Thoracic aorta (tissue), 2 donors: ENCODE measurements around the gene NHEJ1. TPM values are rescaled to one million over a fixed set of nuclear protein-coding genes. Genes with fewer than 3 reads are reported as not detected.

ENCODE experiments used
- ATAC-seq: fragments of 150-250 bp; one replicate; pipeline ENCODE4 v1.8.0; 2017; ENCODE audit warnings: low read depth; ENCODE audit not compliant: insufficient number of reproducible peaks, low FRiP score
- DNase-seq: peaks from one replicate; pipeline ENCODE4 v3.0.0-alpha.2; 2020; ENCODE audit warnings: low spot score
- H3K27ac ChIP-seq, 2 donors: fragments of 200-600 bp; sonication (generic); 1 replicate in 1 of 2; 2 replicates in 1 of 2; pipeline ENCODE4 v1.5.1; 2016; ENCODE audit warnings: mild to moderate bottlenecking in 2 of 2, moderate library complexity in 2 of 2
- H3K27me3 ChIP-seq: fragments of 200-600 bp; sonication (generic); replicated peaks from 2 replicates; pipeline ENCODE4 v1.6.0; 2016; ENCODE audit warnings: mild to moderate bottlenecking; ENCODE audit not compliant: insufficient read depth
- H3K36me3 ChIP-seq: fragments of 200-600 bp; sonication (generic); one replicate; pipeline ENCODE4 v1.5.1; 2016
- H3K4me1 ChIP-seq, 2 donors: fragments of 200-600 bp; sonication (generic); 1 replicate in 1 of 2; 2 replicates in 1 of 2; pipeline versions ENCODE4 v1.5.1 to v1.6.0; 2016; ENCODE audit warnings: low read depth in 2 of 2, mild to moderate bottlenecking in 1 of 2; ENCODE audit not compliant: control insufficient read depth in 1 of 2
- H3K4me3 ChIP-seq: fragments of 200-600 bp; sonication (generic); 2 replicates; pipeline ENCODE4 v1.5.1; 2016; ENCODE audit warnings: mild to moderate bottlenecking
- H3K9me3 ChIP-seq: fragments of 200-600 bp; sonication (generic); 2 replicates; pipeline ENCODE4 v1.5.1; 2016
- CTCF ChIP-seq: fragments of 200-600 bp; sonication (generic); IDR thresholded peaks from one replicate; pipeline ENCODE4 v1.5.1; 2019; ENCODE audit warnings: antibody characterized with exemption
- total RNA-seq, 2 donors: library from RNA; depleted of rRNA; stranded (reverse); fragments of >200 nt; gene quantifications; one replicate each; pipeline versions ENCODE4 v1.1.0 to v1.2.3, GENCODE V29; 2016

NHEJ1 gene
- total RNA-seq, 2 donors from 2014 or later, result 10.3 to 14.5 TPM

- Histone ChIP-seq H3K9me3 (no peaks in the 10 kb centered on the region), H3K27me3 (no peaks in the 10 kb centered on the region), H3K27ac (peak overlapping the region; percentile 98), H3K4me1 (peaks cover 21 to 32% of the 10 kb centered on the region in 2 donors), H3K4me3 (peak overlapping the region; percentile 83), H3K36me3 (peaks cover 55% of the 10 kb centered on the region)
- no peak for TF ChIP-seq CTCF
- ATAC-seq (peak; percentile 10), DNase-seq (no peak)
Measured at GRCh38 chr2:219178377-219179175, 18.0 kb upstream of the NHEJ1 start.

DNA sequence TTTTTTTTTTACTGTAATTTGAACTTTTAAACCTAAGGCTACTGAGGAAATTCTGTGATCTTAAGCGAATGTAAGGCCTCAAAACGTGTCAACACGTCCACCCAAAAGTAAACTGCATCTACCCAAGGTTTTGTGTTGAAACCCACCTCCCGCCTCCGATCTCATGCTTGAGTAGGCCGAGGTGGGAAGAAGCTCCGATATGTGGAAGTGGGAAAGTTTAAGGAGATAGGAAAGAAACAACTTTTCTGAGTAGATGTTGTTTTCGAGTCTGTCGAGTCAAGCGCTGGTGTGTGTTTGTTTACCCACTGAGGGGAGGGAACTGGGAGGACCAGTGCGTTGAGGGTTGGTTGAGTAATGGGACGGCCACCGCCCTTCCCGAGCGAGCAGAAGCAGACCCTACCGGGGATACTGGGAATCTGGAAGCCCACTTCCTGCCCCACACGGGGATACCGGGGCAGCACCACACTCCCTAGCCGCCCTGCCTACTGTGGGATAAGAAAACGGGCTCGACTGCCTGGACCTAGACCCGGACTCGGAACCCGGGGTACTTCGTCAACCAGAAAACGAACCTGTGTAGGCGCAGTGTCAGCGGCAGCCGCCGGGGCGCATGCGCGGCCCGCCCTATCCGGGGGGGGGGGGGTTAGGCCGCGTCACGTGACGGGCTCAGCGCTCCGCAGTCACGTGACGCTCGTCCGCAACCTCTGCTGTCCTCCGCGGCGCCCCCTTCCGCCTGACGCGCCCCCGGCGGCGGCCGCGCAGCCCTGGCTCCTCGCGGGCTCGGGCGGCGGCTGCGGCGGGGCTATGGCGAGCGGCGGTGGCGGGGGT is 17.1 kb upstream of the NHEJ1 start, which contains the start of gene RETREG2:
Gene RETREG2 (plus strand): TSS at position 724 of the 825 bp plus-strand sequence. CDS start 78 bp downstream, at position 802.
- peak; percentile 55 for DNase-seq
- H3K36me3 ChIP-seq, result peaks cover 49% of the 10 kb centered on the region
- peak; percentile 6 for TF ChIP-seq CTCF
- H3K4me1 ChIP-seq, result peaks cover 21 to 32% of the 10 kb centered on the region in 2 donors
- H3K4me3 ChIP-seq, result peak within 1 kb of the TSS; percentile 83
- H3K9me3 ChIP-seq, result no peaks in the 10 kb centered on the region
- H3K27me3 ChIP-seq, result no peaks in the 10 kb centered on the region
- ATAC-seq, result peak; percentile 72
- peak within 1 kb of the TSS; percentile 98 for H3K27ac ChIP-seq

GRCh38 chr2:219176818-219177551 is 16.4 kb upstream of the NHEJ1 start, which contains the start of gene CNPPD1:
Gene CNPPD1, minus strand, starts transcription at chr2:219176925. Its CDS starts 97 bp downstream, at chr2:219176828.
- Histone ChIP-seq H3K27me3 (no peaks in the 10 kb centered on the region), H3K36me3 (peaks cover 46% of the 10 kb centered on the region), H3K4me3 (peak within 1 kb of the TSS; percentile 83), H3K4me1 (peaks cover 21 to 32% of the 10 kb centered on the region in 2 donors), H3K9me3 (no peaks in the 10 kb centered on the region), H3K27ac (peak within 1 kb of the TSS; percentile 98)
- DNase-seq (peak; percentile 42), ATAC-seq (peak; percentile 33)
- no peak for TF ChIP-seq CTCF

- no peak for TF ChIP-seq CTCF
- H3K4me3 ChIP-seq, result peak overlapping the region; percentile 83
- H3K4me1 ChIP-seq, result peaks cover 21 to 36% of the 10 kb centered on the region in 2 donors
- H3K36me3 ChIP-seq, result peaks cover 41% of the 10 kb centered on the region
- H3K27me3 ChIP-seq, result no peaks in the 10 kb centered on the region
- no peak for DNase-seq
- ATAC-seq, result peak; percentile 14
- H3K9me3 ChIP-seq, result no peaks in the 10 kb centered on the region
- peak overlapping the region; percentile 98 for H3K27ac ChIP-seq
Measured at GRCh38 chr2:219175928-219176817, 15.6 kb upstream of the NHEJ1 start.
